RWPE2 (cell line): ENCODE results near the gene STAT1.

Experiments
- ATAC-seq: fragments of 200-7000 bp; cut with Tn5 transposase; 3 replicates; pipeline ENCODE4 v1.9.1; 2021; ENCODE audit warnings: low read depth
- DNase-seq: peaks from one replicate; pipeline ENCODE4 v3.0.0-alpha.2; 2020; ENCODE audit warnings: low spot score
- H3K27ac ChIP-seq: fragments of 450-650 bp; 2 replicates; pipeline ENCODE4 v1.5.1; 2017; ENCODE audit warnings: mild to moderate bottlenecking; ENCODE audit not compliant: poor library complexity, severe bottlenecking
- H3K27me3 ChIP-seq: fragments of 250-450 bp; sonication (Bioruptor Pico); 2 replicates; pipeline ENCODE4 v1.5.1; 2021; ENCODE audit warnings: mild to moderate bottlenecking, moderate library complexity; ENCODE audit not compliant: insufficient read depth, poor library complexity, severe bottlenecking
- H3K36me3 ChIP-seq: fragments of 250-450 bp; sonication (Bioruptor Pico); 2 replicates; pipeline ENCODE4 v1.5.1; 2020; ENCODE audit warnings: low read depth, mild to moderate bottlenecking, moderate library complexity
- H3K4me1 ChIP-seq: fragments of 250-450 bp; sonication (Bioruptor Pico); 2 replicates; pipeline ENCODE4 v1.5.1; 2021; ENCODE audit warnings: mild to moderate bottlenecking, moderate library complexity; ENCODE audit not compliant: insufficient read depth, poor library complexity, severe bottlenecking
- H3K4me3 ChIP-seq: fragments of 250-450 bp; sonication (Bioruptor Pico); 2 replicates; pipeline ENCODE4 v1.5.1; 2021; ENCODE audit warnings: mild to moderate bottlenecking, moderate library complexity; ENCODE audit not compliant: severe bottlenecking
- H3K9me3 ChIP-seq: fragments of 250-450 bp; sonication (Bioruptor Pico); 2 replicates; pipeline ENCODE4 v1.5.1; 2021; ENCODE audit warnings: mild to moderate bottlenecking, moderate library complexity; ENCODE audit not compliant: severe bottlenecking
- CTCF ChIP-seq: fragments of 450-650 bp; IDR thresholded peaks from one replicate; pipeline ENCODE4 v1.5.1; 2017; ENCODE audit warnings: mild to moderate bottlenecking, moderate library complexity; ENCODE audit not compliant: poor library complexity, severe bottlenecking

STAT1 gene

GRCh38 chr2:190972846-190973245, 41.1 kb downstream of the STAT1 start:
- Histone ChIP-seq H3K4me3 (no peak overlapping the region), H3K36me3 (peaks cover 95% of the 10 kb centered on the region), H3K4me1 (no peaks in the 10 kb centered on the region), H3K27ac (no peak overlapping the region), H3K27me3 (no peaks in the 10 kb centered on the region), H3K9me3 (no peaks in the 10 kb centered on the region)
- TF ChIP-seq CTCF = no peak
- ATAC-seq (no peak), DNase-seq (no peak)

DNA sequence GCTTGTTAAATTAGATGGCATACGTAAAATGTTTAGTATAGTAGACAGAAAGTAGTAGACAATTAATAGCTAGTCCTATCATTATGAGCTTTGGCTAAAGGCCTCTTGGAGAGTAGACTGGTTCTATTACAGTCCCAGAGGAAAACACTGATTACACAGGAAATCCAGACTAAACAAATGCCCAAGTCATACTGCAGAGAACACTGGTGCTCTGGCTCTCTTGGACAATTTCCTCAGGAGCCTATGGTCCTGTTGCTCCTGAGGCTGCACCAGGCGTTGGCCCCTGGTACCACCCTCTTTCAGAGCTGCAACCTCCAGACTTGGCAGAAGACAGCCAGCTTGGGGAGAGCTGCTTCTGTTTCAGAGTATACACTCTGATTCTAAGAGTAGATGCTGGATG, 41.8 kb downstream of the STAT1 start:
- H3K4me1 ChIP-seq = no peaks in the 10 kb centered on the region
- no peaks in the 10 kb centered on the region for H3K9me3 ChIP-seq
- peaks cover 95% of the 10 kb centered on the region for H3K36me3 ChIP-seq
- ATAC-seq = no peak
- no peak overlapping the region for H3K4me3 ChIP-seq
- no peak overlapping the region for H3K27ac ChIP-seq
- DNase-seq = no peak
- H3K27me3 ChIP-seq = no peaks in the 10 kb centered on the region
- no peak for TF ChIP-seq CTCF

GRCh38 chr2:190970873-190971506, 43.0 kb downstream of the STAT1 start:
- H3K4me3 ChIP-seq = no peak overlapping the region
- H3K36me3 ChIP-seq = peaks cover 95% of the 10 kb centered on the region
- ATAC-seq (no peak), DNase-seq (no peak)
- no peak for TF ChIP-seq CTCF
- no peaks in the 10 kb centered on the region for H3K27me3 ChIP-seq
- H3K4me1 ChIP-seq = no peaks in the 10 kb centered on the region
- no peak overlapping the region for H3K27ac ChIP-seq
- H3K9me3 ChIP-seq = no peaks in the 10 kb centered on the region

DNA sequence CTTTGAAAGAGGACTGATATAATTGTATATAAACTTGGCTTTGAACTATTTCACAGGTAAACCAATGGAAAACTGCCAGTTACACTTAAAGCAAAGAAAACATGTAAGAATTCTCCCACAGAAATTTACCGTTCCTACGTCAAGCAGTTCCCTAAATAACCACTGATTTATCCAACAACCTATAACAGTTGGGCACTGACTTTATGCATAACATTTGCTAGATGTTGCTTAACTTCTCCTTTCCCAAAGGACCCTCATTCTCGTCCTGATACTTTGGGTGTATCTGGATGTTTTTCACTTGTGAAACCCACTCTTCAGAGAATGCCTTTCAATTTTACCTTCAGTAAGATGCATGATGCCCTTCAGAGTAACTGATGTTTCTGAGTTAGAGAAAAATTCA, 43.8 kb downstream of the STAT1 start:
- Histone ChIP-seq H3K4me3 (no peak overlapping the region), H3K9me3 (no peaks in the 10 kb centered on the region), H3K4me1 (no peaks in the 10 kb centered on the region), H3K36me3 (peaks cover 95% of the 10 kb centered on the region), H3K27me3 (no peaks in the 10 kb centered on the region), H3K27ac (no peak overlapping the region)
- ATAC-seq (no peak), DNase-seq (no peak)
- TF ChIP-seq CTCF = no peak

DNA sequence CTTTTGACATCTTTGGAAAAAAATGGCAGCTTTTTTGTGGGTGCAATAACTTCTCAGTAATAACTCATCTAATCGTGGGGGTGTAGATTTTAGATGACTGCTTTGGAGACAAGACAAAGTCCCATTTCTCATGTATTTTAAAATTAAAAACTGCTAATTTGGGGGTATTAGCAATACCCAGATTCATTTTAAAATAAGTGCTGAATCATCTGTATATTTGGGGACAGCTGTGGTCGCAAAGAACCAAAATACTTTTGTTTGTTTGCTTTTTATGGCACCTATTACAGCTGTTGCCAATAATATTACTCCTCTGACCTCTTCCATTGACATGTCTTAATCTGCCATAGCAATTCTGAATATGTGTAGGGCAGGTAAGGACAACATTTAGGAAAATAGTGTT, 45.4 kb downstream of the STAT1 start:
- DNase-seq (no peak), ATAC-seq (no peak)
- H3K4me1 ChIP-seq = no peaks in the 10 kb centered on the region
- H3K36me3 ChIP-seq = peaks cover 88% of the 10 kb centered on the region
- H3K27me3 ChIP-seq = no peaks in the 10 kb centered on the region
- no peak overlapping the region for H3K4me3 ChIP-seq
- H3K9me3 ChIP-seq = no peaks in the 10 kb centered on the region
- no peak for TF ChIP-seq CTCF
- no peak overlapping the region for H3K27ac ChIP-seq
